Endothelial cell of umbilical vein (primary cell): ENCODE measurements around the gene UTRN. TPM values are rescaled to one million over a fixed set of nuclear protein-coding genes. Genes with fewer than 3 reads are reported as not detected.

Experiments used
- BruUV-seq: library from RNA; stranded (reverse); fragments of 400-500 nt; replicated peaks from 2 replicates; lab custom pipeline; 2021; lab: Mats Ljungman, UMichigan
- CTCF ChIA-PET: fragments of 300-600, 350-600 bp; sonication (Branson Sonifier 250); formaldehyde crosslinking; loops from one replicate; lab custom pipeline; 2021; ENCODE audit warnings: antibody characterized with exemption, inconsistent platforms; lab: Charles Lee
- POLR2A ChIA-PET: fragments of 300-600, 350-600 bp; sonication (Branson Sonifier 250); formaldehyde crosslinking; loops from one replicate; lab custom pipeline; 2021; ENCODE audit warnings: antibody characterized with exemption, inconsistent platforms; lab: Charles Lee
- DNase-seq: peaks from one replicate; pipeline ENCODE4 v3.0.0-alpha.2; 2011; ENCODE audit warnings: low read depth, low spot score
- FAIRE-seq: peaks from 2 replicates; lab custom pipeline; 2011; peaks lifted over from hg19 to GRCh38; lab: Jason Lieb, UNC
- H2AFZ ChIP-seq: 2 replicates; pipeline ENCODE4 v1.6.0; 2012; ENCODE audit warnings: low read depth, low read length, control low read depth, inconsistent platforms
- H3K27ac ChIP-seq: 2 replicates; pipeline ENCODE4 v1.5.1; 2011; ENCODE audit warnings: low read depth, mild to moderate bottlenecking, control low read depth, low read length, moderate library complexity; ENCODE audit not compliant: insufficient read depth
- H3K27me3 ChIP-seq, 2 experiments: 2 replicates each; pipeline versions ENCODE4 v1.6.0 to v1.6.1; 2011; ENCODE audit warnings: low read length in 2 of 2, mixed read lengths in 1 of 2; ENCODE audit not compliant: control insufficient read depth in 2 of 2, insufficient read depth in 2 of 2
- H3K36me3 ChIP-seq, 2 experiments: 2 replicates in 1 of 2; 3 replicates in 1 of 2; pipeline ENCODE4 v1.5.1; 2011; ENCODE audit warnings: low read length in 2 of 2, mild to moderate bottlenecking in 1 of 2, moderate library complexity in 1 of 2; ENCODE audit not compliant: control insufficient read depth in 2 of 2, insufficient read depth in 2 of 2; ENCODE audit errors: extremely low read depth in 1 of 2
- H3K4me1 ChIP-seq: 3 replicates; pipeline ENCODE4 v1.5.1; 2011; ENCODE audit warnings: mild to moderate bottlenecking, low read length; ENCODE audit not compliant: control insufficient read depth, insufficient read depth; ENCODE audit errors: extremely low read depth
- H3K4me2 ChIP-seq: 2 replicates; pipeline ENCODE4 v1.6.1; 2011; ENCODE audit warnings: low read length, control low read depth, mixed read lengths; ENCODE audit not compliant: insufficient read depth
- H3K4me3 ChIP-seq, 3 experiments: fragments of 200-600 bp in 1 of 3; sonication (generic), shearing (Covaris generic) in 1 of 3; replicated peaks in 1 of 3; 2 replicates each; pipeline ENCODE4 v1.5.1; 2011 to 2016; ENCODE audit warnings: control low read depth in 3 of 3, low read length in 3 of 3, mild to moderate bottlenecking in 2 of 3, inconsistent platforms in 1 of 3, low read depth in 1 of 3, moderate library complexity in 1 of 3; ENCODE audit not compliant: insufficient read depth in 1 of 3
- H3K79me2 ChIP-seq: 2 replicates; pipeline ENCODE4 v1.6.0; 2012; ENCODE audit warnings: low read length, inconsistent platforms; ENCODE audit not compliant: control insufficient read depth, insufficient read depth
- H3K9ac ChIP-seq: replicated peaks from 2 replicates; pipeline ENCODE3; 2011; ENCODE audit warnings: low read length, control low read depth; ENCODE audit not compliant: insufficient read depth; ENCODE audit errors: extremely low read depth
- H3K9me1 ChIP-seq: replicated peaks from 3 replicates; pipeline ENCODE4 v1.6.0; 2011; ENCODE audit warnings: mild to moderate bottlenecking, low read length; ENCODE audit not compliant: control insufficient read depth, insufficient read depth; ENCODE audit errors: extremely low read depth
- H3K9me3 ChIP-seq: replicated peaks from 2 replicates; pipeline ENCODE4 v1.5.1; 2012; ENCODE audit warnings: low read length, inconsistent platforms; ENCODE audit not compliant: control insufficient read depth, insufficient read depth
- H4K20me1 ChIP-seq: replicated peaks from 2 replicates; pipeline ENCODE3; 2011; ENCODE audit warnings: mild to moderate bottlenecking, low read length; ENCODE audit not compliant: control insufficient read depth, insufficient read depth; ENCODE audit errors: extremely low read depth
- CTCF ChIP-seq, 2 donors: IDR thresholded peaks; 1 replicate in 1 of 2; 2 replicates in 1 of 2; pipeline ENCODE4 v1.5.1; 2011; ENCODE audit warnings: low read length in 2 of 2, mild to moderate bottlenecking in 2 of 2, moderate library complexity in 2 of 2, control low read depth in 1 of 2, inconsistent platforms in 1 of 2, low read depth in 1 of 2; ENCODE audit not compliant: insufficient read depth in 1 of 2; ENCODE audit errors: extremely low read depth in 1 of 2
- EZH2 ChIP-seq: IDR thresholded peaks from 2 replicates; pipeline ENCODE4 v1.6.1; 2012; ENCODE audit warnings: borderline replicate concordance, low read depth, mild to moderate bottlenecking, moderate library complexity, low read length, inconsistent platforms; ENCODE audit not compliant: severe bottlenecking
- FOS ChIP-seq: IDR thresholded peaks from 2 replicates; pipeline ENCODE4 v1.6.1; 2011; ENCODE audit warnings: mild to moderate bottlenecking, low read length, moderate library complexity, borderline replicate concordance; ENCODE audit not compliant: insufficient read depth
- GATA2 ChIP-seq: IDR thresholded peaks from 2 replicates; pipeline ENCODE4 v1.7.0; 2011; ENCODE audit warnings: low read depth, mild to moderate bottlenecking, moderate library complexity, mixed read lengths, low read length; ENCODE audit not compliant: insufficient read length, insufficient read depth
- JUN ChIP-seq: IDR thresholded peaks from 2 replicates; pipeline ENCODE4 v1.6.1; 2011; ENCODE audit warnings: borderline replicate concordance, low read depth; ENCODE audit not compliant: insufficient read length, insufficient read depth
- MAX ChIP-seq: IDR thresholded peaks from 2 replicates; pipeline ENCODE4 v1.6.1; 2011; ENCODE audit not compliant: insufficient read depth, insufficient read length
- MYC ChIP-seq: IDR thresholded peaks from one replicate; pipeline ENCODE4 v1.6.1; 2011; ENCODE audit warnings: mild to moderate bottlenecking, low read depth, low read length
- POLR2A ChIP-seq: IDR thresholded peaks from 2 replicates; pipeline ENCODE4 v1.6.1; 2012; ENCODE audit warnings: low read depth, mild to moderate bottlenecking, control low read depth, low read length
- POLR2AphosphoS5 ChIP-seq: IDR thresholded peaks from 2 replicates; pipeline ENCODE4 v1.6.1; 2012; ENCODE audit warnings: low read depth, mild to moderate bottlenecking, control low read depth, low read length, moderate library complexity; ENCODE audit not compliant: insufficient read depth
- dilution Hi-C: fragments of 300-500 bp; cut with MboI; formaldehyde crosslinking; loops from one replicate; pipeline ENCODE4 v1.15.0; 2019; ENCODE audit warnings: low sequenced_read_pairs; ENCODE audit not compliant: extremely low pct_ligation_motif_present
- intact Hi-C: fragments of 100-400 bp; cut with micrococcal nuclease; formaldehyde crosslinking; loops from one replicate; pipeline ENCODE4 v1.10.0; 2022
- polyA plus RNA-seq, 4 experiments: library from polyadenylated mRNA; depleted of rRNA in 3 of 4; stranded (reverse) in 3 of 4; unstranded in 1 of 4; fragments of >200 nt; gene quantifications; 2 replicates each; pipeline versions ENCODE4 v1.2.1 to v1.2.3, GENCODE V29; 2011 to 2012; ENCODE audit warnings: missing spikeins in 1 of 4
- total RNA-seq: library from RNA; stranded (reverse); gene quantifications from 2 replicates; pipeline ENCODE4 v1.2.3, GENCODE V29; 2021

Gene UTRN
- total and polyA plus RNA-seq, 2 donors (not counting 3 experiments of a cell fraction or from before 2014, with no cell fraction given), result 37.4 to 224 TPM

DNA sequence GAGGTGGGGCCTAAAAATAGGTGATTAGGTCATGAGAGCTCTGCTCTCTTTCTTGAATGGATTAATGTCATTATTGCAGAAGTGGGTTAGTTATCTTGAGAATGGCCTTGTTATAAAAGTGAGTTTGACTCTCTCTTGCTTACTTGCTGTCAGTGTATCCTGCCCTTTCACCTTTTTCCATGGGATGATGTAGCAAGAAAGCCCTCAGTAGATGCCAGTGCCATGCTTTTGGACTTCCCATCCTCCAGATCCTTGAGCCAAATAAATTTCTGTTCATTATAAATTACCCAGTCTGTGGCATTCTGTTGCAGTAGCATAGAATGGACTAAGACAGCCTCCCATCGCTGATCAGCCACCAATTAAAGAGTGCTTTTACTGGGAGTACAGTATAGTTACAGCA is 40.1 kb downstream of the UTRN start:
- Histone ChIP-seq H3K79me2 (peaks cover 27% of the 10 kb centered on the region), H2AFZ (no peak overlapping the region), H3K9me3 (no peaks in the 10 kb centered on the region), H3K4me3 (no peak overlapping the region), H3K4me2 (no peak overlapping the region), H3K27ac (no peak overlapping the region), H3K36me3 (no peaks in the 10 kb centered on the region), H3K4me1 (peaks cover 28% of the 10 kb centered on the region), H3K9me1 (no peaks in the 10 kb centered on the region), H3K9ac (no peak overlapping the region), H3K27me3 (no peaks in the 10 kb centered on the region), H4K20me1 (no peaks in the 10 kb centered on the region)
- intact Hi-C loops (no loop called here), dilution Hi-C loops (no loop called here)
- FAIRE-seq (no peak), DNase-seq (no peak)
- POLR2A ChIA-PET, result no interaction called here
- BruUV-seq, result no TSS peak
- CTCF ChIA-PET, result interaction anchor here (2.7 kb wide), 1 partner anchor 11 kb away, joined by 6 read pairs; no protein-coding TSS in a partner anchor
- TF ChIP-seq POLR2A, result no peak
- TF ChIP-seq CTCF (IDR thresholded peaks at IDR 0.05; ENCODE audit: extremely low read depth in 1 of 2, insufficient read depth in 1 of 2, low read depth in 1 of 2, low read length in 2 of 2), result no peak
- no peak for TF ChIP-seq MAX
- TF ChIP-seq FOS, result no peak
- TF ChIP-seq MYC, result no peak
- no peak for TF ChIP-seq POLR2AphosphoS5
- TF ChIP-seq JUN, result no peak
- TF ChIP-seq EZH2, result no peak
- no peak for TF ChIP-seq GATA2
